NCI-H2196 treated with DMSO at 0.1 percent for 48 hours (cell line): Measurements from ENCODE around the gene ZNF428.
"Not testable (repeated sequence)": the region's sequence is repeated elsewhere in the genome, so short reads cannot be mapped to it uniquely, and the experiment has no call there.

Experiments used
- DNase-seq: peaks from one replicate; lab custom pipeline; 2025; ENCODE audit not compliant: unreplicated experiment; lab: John Stamatoyannopoulos, UW

Gene ZNF428

GRCh38 chr19:43619262-43620060 lies at the start of gene ZNF428:
TSS of gene ZNF428 (minus strand) at chr19:43619629. CDS start at chr19:43614304, 5,325 bp downstream.
- DNase-seq = peak; percentile 94

- DNase-seq = peak; percentile 99
Measured at GRCh38 chr19:43668406-43669109, 49.1 kb upstream of the ZNF428 start.

GRCh38 chr19:43667876-43668405 lies 48.5 kb upstream of the ZNF428 start:
- DNase-seq = peak; percentile 76

- DNase-seq = no peak
Measured at GRCh38 chr19:43667126-43667875, 47.9 kb upstream of the ZNF428 start.

- no peak for DNase-seq
Measured at GRCh38 chr19:43664018-43664417, 44.6 kb upstream of the ZNF428 start.

GRCh38 chr19:43662487-43662886 lies 43.1 kb upstream of the ZNF428 start:
- no peak for DNase-seq

- no peak for DNase-seq
Measured at GRCh38 chr19:43660971-43661360, 41.5 kb upstream of the ZNF428 start.

- no peak for DNase-seq
Measured at GRCh38 chr19:43660301-43660970, 41.0 kb upstream of the ZNF428 start.

- DNase-seq = no peak
Measured at GRCh38 chr19:43658494-43658893, 39.1 kb upstream of the ZNF428 start.

GRCh38 chr19:43658001-43658400 lies 38.6 kb upstream of the ZNF428 start:
- no peak for DNase-seq

- DNase-seq = no peak
Measured at GRCh38 chr19:43656436-43656835, 37.0 kb upstream of the ZNF428 start.

GRCh38 chr19:43652546-43652874 lies 33.1 kb upstream of the ZNF428 start:
- no peak for DNase-seq

GRCh38 chr19:43651758-43652545 lies 32.5 kb upstream of the ZNF428 start:
- peak; percentile 48 for DNase-seq

GRCh38 chr19:43650276-43650675 lies 30.8 kb upstream of the ZNF428 start:
- DNase-seq = not testable (repeated sequence)

GRCh38 chr19:43649514-43649913 lies 30.1 kb upstream of the ZNF428 start:
- no peak for DNase-seq

GRCh38 chr19:43648633-43649032 lies 29.2 kb upstream of the ZNF428 start:
- no peak for DNase-seq

- DNase-seq = no peak
Measured at GRCh38 chr19:43644181-43644580, 24.8 kb upstream of the ZNF428 start.

GRCh38 chr19:43643326-43643725 lies 23.9 kb upstream of the ZNF428 start:
- no peak for DNase-seq

- DNase-seq = no peak
Measured at GRCh38 chr19:43642531-43642930, 23.1 kb upstream of the ZNF428 start.

GRCh38 chr19:43641333-43641732 lies 21.9 kb upstream of the ZNF428 start:
- DNase-seq = no peak
